CD14-positive monocyte (primary cell): ENCODE measurements around the gene BTK. TPM values are rescaled to one million over a fixed set of nuclear protein-coding genes. Genes with fewer than 3 reads are reported as not detected.

Experiments
- DNase-seq, 3 donors: peaks; one replicate each; pipeline ENCODE4 v3.0.0-alpha.2; 2011 to 2022
- H2AFZ ChIP-seq: 2 replicates; pipeline ENCODE4 v1.6.0; 2012; ENCODE audit warnings: mild to moderate bottlenecking, low read depth, low read length, inconsistent platforms; ENCODE audit not compliant: insufficient read depth, poor library complexity, severe bottlenecking
- H3K27ac ChIP-seq, 2 donors: 1 replicate in 1 of 2; 2 replicates in 1 of 2; pipeline ENCODE4 v1.5.1; 2012 to 2013; ENCODE audit warnings: low read length in 2 of 2, control low read depth in 1 of 2, inconsistent platforms in 1 of 2, low read depth in 1 of 2, mild to moderate bottlenecking in 1 of 2
- H3K27me3 ChIP-seq, 2 donors: one replicate each; pipeline versions ENCODE4 v1.6.0 to v1.6.1; 2011 to 2013; ENCODE audit warnings: low read length in 2 of 2; ENCODE audit not compliant: control insufficient read depth in 2 of 2, insufficient read depth in 2 of 2
- H3K36me3 ChIP-seq, 2 donors: replicated peaks in 1 of 2; 1 replicate in 1 of 2; 2 replicates in 1 of 2; pipeline versions ENCODE4 v1.5.1 to v1.6.1; 2012 to 2013; ENCODE audit warnings: low read length in 2 of 2, control low read depth in 1 of 2, inconsistent platforms in 1 of 2, mild to moderate bottlenecking in 1 of 2; ENCODE audit not compliant: insufficient read depth in 2 of 2, control insufficient read depth in 1 of 2
- H3K4me1 ChIP-seq, 2 donors: 1 replicate in 1 of 2; 2 replicates in 1 of 2; pipeline versions ENCODE4 v1.5.1 to v1.6.1; 2012 to 2013; ENCODE audit warnings: low read length in 2 of 2, control low read depth in 1 of 2, inconsistent platforms in 1 of 2, mild to moderate bottlenecking in 1 of 2, moderate library complexity in 1 of 2; ENCODE audit not compliant: insufficient read depth in 2 of 2, control insufficient read depth in 1 of 2
- H3K4me2 ChIP-seq: replicated peaks from 2 replicates; pipeline ENCODE3; 2012; ENCODE audit warnings: low read length, moderate library complexity, mild to moderate bottlenecking; ENCODE audit not compliant: poor library complexity, severe bottlenecking; ENCODE audit errors: extremely low read depth
- H3K4me3 ChIP-seq, 3 experiments: fragments of 200-600 bp in 1 of 3; sonication (generic) in 1 of 3; replicated peaks in 1 of 3; 1 replicate in 2 of 3; 2 replicates in 1 of 3; pipeline ENCODE4 v1.5.1; 2011 to 2013; ENCODE audit warnings: low read length in 3 of 3, mild to moderate bottlenecking in 3 of 3, control low read depth in 2 of 3, low read depth in 2 of 3, inconsistent platforms in 1 of 3, moderate library complexity in 1 of 3
- H3K79me2 ChIP-seq: 2 replicates; pipeline ENCODE4 v1.6.0; 2012; ENCODE audit warnings: mild to moderate bottlenecking, control low read depth, inconsistent platforms, low read length, moderate library complexity; ENCODE audit not compliant: insufficient read depth
- H3K9ac ChIP-seq: 2 replicates; pipeline ENCODE4 v1.6.0; 2017; ENCODE audit warnings: low read length, mild to moderate bottlenecking; ENCODE audit not compliant: insufficient read depth, poor library complexity, severe bottlenecking
- H3K9me3 ChIP-seq, 2 donors: replicated peaks in 1 of 2; 1 replicate in 1 of 2; 2 replicates in 1 of 2; pipeline versions ENCODE4 v1.5.1 to v1.6.1; 2012 to 2013; ENCODE audit warnings: low read length in 2 of 2, control low read depth in 1 of 2; ENCODE audit not compliant: control insufficient read depth in 1 of 2, insufficient read depth in 1 of 2
- H4K20me1 ChIP-seq: 2 replicates; pipeline ENCODE4 v1.6.0; 2012; ENCODE audit warnings: mild to moderate bottlenecking, low read length, control low read depth, moderate library complexity; ENCODE audit not compliant: insufficient read depth
- H3K27ac Mint-ChIP-seq, 7 donors: one replicate each; pipeline ENCODE4 v1.8.0; 2020; ENCODE audit warnings: mild to moderate bottlenecking in 7 of 7, mixed read lengths in 7 of 7, moderate library complexity in 6 of 7, inconsistent platforms in 2 of 7
- H3K27me3 Mint-ChIP-seq, 3 donors: one replicate each; pipeline ENCODE4 v1.8.0; 2021 to 2022; ENCODE audit warnings: low read depth in 3 of 3, mild to moderate bottlenecking in 3 of 3, mixed read lengths in 3 of 3, moderate library complexity in 3 of 3, inconsistent platforms in 1 of 3
- H3K36me3 Mint-ChIP-seq, 2 donors: one replicate each; pipeline ENCODE4 v1.8.0; 2020; ENCODE audit warnings: mixed read lengths in 2 of 2, inconsistent platforms in 1 of 2, mild to moderate bottlenecking in 1 of 2
- H3K4me1 Mint-ChIP-seq: one replicate; pipeline ENCODE4 v1.8.0; 2020; ENCODE audit warnings: mild to moderate bottlenecking, mixed read lengths
- H3K4me3 Mint-ChIP-seq, 2 donors: one replicate each; pipeline ENCODE4 v1.8.0; 2020; ENCODE audit warnings: mild to moderate bottlenecking in 2 of 2, mixed read lengths in 2 of 2, moderate library complexity in 1 of 2
- H3K9me3 Mint-ChIP-seq, 7 donors: one replicate each; pipeline ENCODE4 v1.8.0; 2020 to 2022; ENCODE audit warnings: mixed read lengths in 7 of 7, mild to moderate bottlenecking in 6 of 7, moderate library complexity in 6 of 7, inconsistent platforms in 2 of 7
- WGBS: methylation state at CpG from one replicate; pipeline ENCODE4 v1.1.5; 2013; ENCODE audit warnings: missing lambda C conversion rate; ENCODE audit not compliant: insufficient coverage; 5-methylcytosine and 5-hydroxymethylcytosine counted together
- intact Hi-C, 2 donors: fragments of 100-400 bp; cut with micrococcal nuclease; formaldehyde crosslinking; loops; one replicate each; pipeline versions ENCODE4 v1.15.0 to v1.15.1; 2023
- polyA plus RNA-seq, 3 donors: library from polyadenylated mRNA; depleted of rRNA in 1 of 3; unstranded in 2 of 3; stranded (reverse) in 1 of 3; fragments of 300-500 nt in 2 of 3; fragments of >200 nt in 1 of 3; fragmentation: Illumina TruSeq in 2 of 3; gene quantifications; 1 replicate in 2 of 3; 2 replicates in 1 of 3; pipeline ENCODE4 v1.2.3, GENCODE V29; 2012 to 2021
- TF ChIP-seq, protein P1 (sequence below): fragments of 200-600 bp; IDR thresholded peaks from one replicate; pipeline ENCODE4 v1.8.0; 2022; ENCODE audit warnings: antibody characterized with exemption, mild to moderate bottlenecking

Gene BTK
- polyA plus RNA-seq, 3 donors = 74.1 to 92.9 (median 82.9) TPM

DNA sequence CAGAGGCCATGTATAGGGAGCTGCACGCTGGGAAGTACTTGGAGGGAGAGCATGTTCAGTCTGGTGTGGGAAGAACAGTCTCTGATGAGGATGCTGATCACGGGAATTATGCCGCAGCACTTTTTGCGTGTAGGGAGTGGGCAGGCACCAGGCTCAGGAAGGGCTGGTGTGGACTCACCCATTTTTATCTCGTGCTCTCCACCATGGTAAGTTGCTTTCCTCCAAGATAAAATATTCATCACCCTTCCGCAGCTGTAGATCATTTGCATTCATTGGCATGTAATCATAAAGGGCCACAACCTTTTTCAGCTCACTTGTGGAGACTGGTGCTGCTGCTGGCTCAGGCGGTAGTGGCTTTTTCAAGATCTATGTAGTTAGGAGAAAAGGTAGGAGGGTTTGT is 25.6 kb downstream of the BTK start:
- no peaks in the 10 kb centered on the region for H3K4me1 Mint-ChIP-seq
- DNase-seq = no peak
- Histone ChIP-seq H3K36me3 (peaks cover 75 to 92% of the 10 kb centered on the region in 2 donors), H3K9ac (no peak overlapping the region), H3K27ac (no peak overlapping the region), H3K4me1 (no peaks in the 10 kb centered on the region), H3K79me2 (no peaks in the 10 kb centered on the region), H3K4me2 (no peak overlapping the region), H4K20me1 (no peaks in the 10 kb centered on the region), H3K4me3 (no peak overlapping the region), H3K9me3 (no peaks in the 10 kb centered on the region), H3K27me3 (no peaks in the 10 kb centered on the region), H2AFZ (no peak overlapping the region)
- peaks cover 77 to 87% of the 10 kb centered on the region in 2 donors for H3K36me3 Mint-ChIP-seq
- no peak overlapping the region for H3K4me3 Mint-ChIP-seq
- TF ChIP-seq, protein P1, sequence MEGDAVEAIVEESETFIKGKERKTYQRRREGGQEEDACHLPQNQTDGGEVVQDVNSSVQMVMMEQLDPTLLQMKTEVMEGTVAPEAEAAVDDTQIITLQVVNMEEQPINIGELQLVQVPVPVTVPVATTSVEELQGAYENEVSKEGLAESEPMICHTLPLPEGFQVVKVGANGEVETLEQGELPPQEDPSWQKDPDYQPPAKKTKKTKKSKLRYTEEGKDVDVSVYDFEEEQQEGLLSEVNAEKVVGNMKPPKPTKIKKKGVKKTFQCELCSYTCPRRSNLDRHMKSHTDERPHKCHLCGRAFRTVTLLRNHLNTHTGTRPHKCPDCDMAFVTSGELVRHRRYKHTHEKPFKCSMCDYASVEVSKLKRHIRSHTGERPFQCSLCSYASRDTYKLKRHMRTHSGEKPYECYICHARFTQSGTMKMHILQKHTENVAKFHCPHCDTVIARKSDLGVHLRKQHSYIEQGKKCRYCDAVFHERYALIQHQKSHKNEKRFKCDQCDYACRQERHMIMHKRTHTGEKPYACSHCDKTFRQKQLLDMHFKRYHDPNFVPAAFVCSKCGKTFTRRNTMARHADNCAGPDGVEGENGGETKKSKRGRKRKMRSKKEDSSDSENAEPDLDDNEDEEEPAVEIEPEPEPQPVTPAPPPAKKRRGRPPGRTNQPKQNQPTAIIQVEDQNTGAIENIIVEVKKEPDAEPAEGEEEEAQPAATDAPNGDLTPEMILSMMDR = no peak
- 88% methylated on average over 1 of the region's 7 CpGs for WGBS
- no peaks in the 10 kb centered on the region for H3K9me3 Mint-ChIP-seq
- intact Hi-C loops = no loop called here
- H3K27me3 Mint-ChIP-seq = peaks cover 0 to 1% (median 0%) of the 10 kb centered on the region in 3 donors
- peak overlapping the region in 1 of 7 donors; percentile 49 for H3K27ac Mint-ChIP-seq

GRCh38 chrX:101359966-101360365 is 26.0 kb downstream of the BTK start:
- H3K27ac Mint-ChIP-seq = peak overlapping the region in 1 of 7 donors; percentile 18
- H3K4me3 Mint-ChIP-seq = no peak overlapping the region
- Histone ChIP-seq H3K4me1 (no peaks in the 10 kb centered on the region), H3K4me3 (no peak overlapping the region), H3K9ac (no peak overlapping the region), H3K27me3 (no peaks in the 10 kb centered on the region), H3K79me2 (no peaks in the 10 kb centered on the region), H2AFZ (no peak overlapping the region), H4K20me1 (no peaks in the 10 kb centered on the region), H3K9me3 (no peaks in the 10 kb centered on the region), H3K36me3 (peaks cover 73 to 92% of the 10 kb centered on the region in 2 donors), H3K27ac (no peak overlapping the region), H3K4me2 (no peak overlapping the region)
- intact Hi-C loops = no loop called here
- peaks cover 77 to 89% of the 10 kb centered on the region in 2 donors for H3K36me3 Mint-ChIP-seq
- no peak for DNase-seq
- H3K4me1 Mint-ChIP-seq = no peaks in the 10 kb centered on the region
- TF ChIP-seq, protein P1 = no peak
- H3K9me3 Mint-ChIP-seq = no peaks in the 10 kb centered on the region
- WGBS = no CpG with 5 or more reads among the region's 1 CpG
- peaks cover 0 to 1% (median 0%) of the 10 kb centered on the region in 3 donors for H3K27me3 Mint-ChIP-seq
